ENCODE measurements around the gene GPR17. TPM values are rescaled to one million over a fixed set of nuclear protein-coding genes. Genes with fewer than 3 reads are reported as not detected.

The GPR17 gene
- total RNA-seq, 1 donor from 2014 or later, result not detected

GRCh38 chr2:127681976-127682857 lies 36.3 kb downstream of the GPR17 start:
- H3K4me1 ChIP-seq, result no peaks in the 10 kb centered on the region
- no peak overlapping the region for H3K27ac Mint-ChIP-seq
- H3K4me3 ChIP-seq, result no peak overlapping the region
- DNase-seq (ENCODE audit: low spot score), result no peak
- H3K4me1 Mint-ChIP-seq, result peaks cover 27% of the 10 kb centered on the region
- H3K4me2 ChIP-seq, result no peak overlapping the region
- H3K27me3 Mint-ChIP-seq (ENCODE audit: insufficient read depth, low read depth), result peaks cover 10% of the 10 kb centered on the region
- H3K9me3 Mint-ChIP-seq, result no peaks in the 10 kb centered on the region
- H3K27me3 ChIP-seq, result peaks cover 15% of the 10 kb centered on the region
- no peaks in the 10 kb centered on the region for H4K20me1 ChIP-seq (ENCODE audit: low read depth)
- no peak overlapping the region for H3K4me3 Mint-ChIP-seq
- no peak for TF ChIP-seq EZH2phosphoT487 (IDR thresholded peaks at IDR 0.05)
- TF ChIP-seq EZH2 (IDR thresholded peaks at IDR 0.05), result no peak
- no peak for TF ChIP-seq CTCF (IDR thresholded peaks at IDR 0.05)
- H2AFZ ChIP-seq (replicated peaks), result no peak overlapping the region
- H3K36me3 ChIP-seq, result no peaks in the 10 kb centered on the region
- H3F3A ChIP-seq (ENCODE audit: low read depth), result no peaks in the 10 kb centered on the region
- H3K36me3 Mint-ChIP-seq, result no peaks in the 10 kb centered on the region
- H3K9ac ChIP-seq, result no peak overlapping the region
- H3K9me3 ChIP-seq (ENCODE audit: low read depth), result no peaks in the 10 kb centered on the region
- no peaks in the 10 kb centered on the region for H3K79me2 ChIP-seq (ENCODE audit: low read depth)
- H3K27ac ChIP-seq, result no peak overlapping the region

- H3K9me3 Mint-ChIP-seq, result peaks cover 2% of the 10 kb centered on the region
- H3K36me3 Mint-ChIP-seq, result no peaks in the 10 kb centered on the region
- Histone ChIP-seq H4K20me1 (ENCODE audit: low read depth) (no peaks in the 10 kb centered on the region), H3K27me3 (peaks cover 7% of the 10 kb centered on the region), H3K4me1 (no peaks in the 10 kb centered on the region), H3K9me3 (ENCODE audit: low read depth) (no peaks in the 10 kb centered on the region), H3K4me3 (no peak overlapping the region), H3F3A (ENCODE audit: low read depth) (no peaks in the 10 kb centered on the region), H3K79me2 (ENCODE audit: low read depth) (no peaks in the 10 kb centered on the region), H3K9ac (no peak overlapping the region), H3K4me2 (no peak overlapping the region), H3K36me3 (no peaks in the 10 kb centered on the region), H3K27ac (no peak overlapping the region), H2AFZ (replicated peaks) (no peak overlapping the region)
- H3K4me1 Mint-ChIP-seq, result peaks cover 27% of the 10 kb centered on the region
- TF ChIP-seq EZH2 (IDR thresholded peaks at IDR 0.05), result no peak
- TF ChIP-seq EZH2phosphoT487 (IDR thresholded peaks at IDR 0.05), result no peak
- no peak for TF ChIP-seq CTCF (IDR thresholded peaks at IDR 0.05)
- no peak overlapping the region for H3K27ac Mint-ChIP-seq
- peaks cover 8% of the 10 kb centered on the region for H3K27me3 Mint-ChIP-seq (ENCODE audit: insufficient read depth, low read depth)
- H3K4me3 Mint-ChIP-seq, result no peak overlapping the region
- no peak for DNase-seq (ENCODE audit: low spot score)
Observed at GRCh38 chr2:127683056-127683455, 37.1 kb downstream of the GPR17 start.

GRCh38 chr2:127683757-127684156 lies 37.8 kb downstream of the GPR17 start:
- Mint-ChIP-seq H3K27me3 (ENCODE audit: insufficient read depth, low read depth) (peaks cover 8% of the 10 kb centered on the region), H3K9me3 (peaks cover 8% of the 10 kb centered on the region), H3K4me1 (peaks cover 27% of the 10 kb centered on the region), H3K36me3 (no peaks in the 10 kb centered on the region), H3K4me3 (no peak overlapping the region), H3K27ac (no peak overlapping the region)
- TF ChIP-seq CTCF (IDR thresholded peaks at IDR 0.05) (no peak), EZH2 (IDR thresholded peaks at IDR 0.05) (no peak), EZH2phosphoT487 (IDR thresholded peaks at IDR 0.05) (no peak)
- H3K79me2 ChIP-seq (ENCODE audit: low read depth), result no peaks in the 10 kb centered on the region
- H3K27me3 ChIP-seq, result no peaks in the 10 kb centered on the region
- no peaks in the 10 kb centered on the region for H3F3A ChIP-seq (ENCODE audit: low read depth)
- H3K9me3 ChIP-seq (ENCODE audit: low read depth), result no peaks in the 10 kb centered on the region
- no peak overlapping the region for H3K4me3 ChIP-seq
- no peak for DNase-seq (ENCODE audit: low spot score)
- H2AFZ ChIP-seq (replicated peaks), result no peak overlapping the region
- no peak overlapping the region for H3K27ac ChIP-seq
- H3K36me3 ChIP-seq, result no peaks in the 10 kb centered on the region
- no peak overlapping the region for H3K4me2 ChIP-seq
- H3K9ac ChIP-seq, result no peak overlapping the region
- no peaks in the 10 kb centered on the region for H4K20me1 ChIP-seq (ENCODE audit: low read depth)
- no peaks in the 10 kb centered on the region for H3K4me1 ChIP-seq
